HUES48 (cell line): ENCODE results near the gene AMER3.
A peak's percentile ranks its signal among the peaks of the same experiment; 100 is the strongest.
"Not testable (repeated sequence)": the region's sequence is repeated elsewhere in the genome, so short reads cannot be mapped to it uniquely, and the experiment has no call there.

Source experiments
- H3K27ac ChIP-seq: one replicate; pipeline ENCODE4 v1.7.0; 2013; ENCODE audit warnings: low read depth, low read length, inconsistent platforms
- H3K27me3 ChIP-seq: 2 replicates; pipeline ENCODE4 v1.6.1; 2013; ENCODE audit warnings: mild to moderate bottlenecking, low read length; ENCODE audit not compliant: control insufficient read depth, insufficient read depth
- H3K36me3 ChIP-seq: 2 replicates; pipeline ENCODE4 v1.6.1; 2013; ENCODE audit warnings: low read length; ENCODE audit not compliant: control insufficient read depth, insufficient read depth
- H3K4me1 ChIP-seq: 2 replicates; pipeline ENCODE4 v1.6.1; 2013; ENCODE audit warnings: mild to moderate bottlenecking, low read length; ENCODE audit not compliant: control insufficient read depth, insufficient read depth
- H3K4me3 ChIP-seq: 2 replicates; pipeline ENCODE4 v1.5.1; 2013; ENCODE audit warnings: mild to moderate bottlenecking, low read depth, low read length
- H3K9ac ChIP-seq: 2 replicates; pipeline ENCODE4 v1.6.1; 2013; ENCODE audit warnings: mild to moderate bottlenecking, low read depth, low read length, moderate library complexity
- H3K9me3 ChIP-seq: 2 replicates; pipeline ENCODE4 v1.6.1; 2013; ENCODE audit warnings: low read length; ENCODE audit not compliant: control insufficient read depth, insufficient read depth

The AMER3 gene, protein sequence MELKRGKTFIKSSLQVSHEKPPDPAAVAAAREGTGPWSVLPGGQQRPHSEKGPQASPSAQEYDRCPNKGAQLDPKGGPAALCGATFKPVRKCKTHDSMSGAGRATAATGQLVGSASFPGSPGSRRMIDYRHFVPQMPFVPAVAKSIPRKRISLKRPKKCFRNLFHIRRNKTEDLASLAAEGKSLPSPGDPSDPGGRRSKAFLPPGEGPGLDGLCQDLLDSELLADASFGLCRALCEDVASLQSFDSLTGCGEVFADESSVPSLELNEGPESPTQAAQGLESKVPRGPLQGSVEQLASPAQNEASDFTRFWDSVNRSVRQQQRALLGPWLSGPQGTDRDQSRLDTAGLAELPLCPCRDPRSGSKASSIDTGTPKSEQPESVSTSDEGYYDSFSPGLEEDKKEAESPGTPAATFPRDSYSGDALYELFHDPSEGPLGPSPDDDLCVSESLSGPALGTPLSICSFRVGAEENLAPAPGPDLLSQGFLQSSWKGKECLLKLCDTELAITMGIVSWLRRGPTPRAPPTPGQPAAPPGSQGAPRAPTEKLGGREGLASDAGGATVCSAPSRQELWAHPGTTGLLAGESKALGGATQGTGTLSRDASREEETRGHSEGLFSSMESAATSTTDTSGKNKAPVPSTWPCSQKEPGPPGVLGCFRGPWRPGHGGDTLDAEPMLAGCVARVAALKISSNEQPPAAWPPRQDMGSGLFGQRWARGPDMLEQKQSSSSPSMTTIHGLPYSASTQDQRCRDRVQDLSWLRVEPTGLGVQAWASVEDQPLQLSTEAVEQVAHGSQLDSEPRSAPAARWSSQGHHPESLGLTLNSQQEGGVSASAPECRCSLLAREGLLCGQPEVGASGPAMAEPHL

DNA sequence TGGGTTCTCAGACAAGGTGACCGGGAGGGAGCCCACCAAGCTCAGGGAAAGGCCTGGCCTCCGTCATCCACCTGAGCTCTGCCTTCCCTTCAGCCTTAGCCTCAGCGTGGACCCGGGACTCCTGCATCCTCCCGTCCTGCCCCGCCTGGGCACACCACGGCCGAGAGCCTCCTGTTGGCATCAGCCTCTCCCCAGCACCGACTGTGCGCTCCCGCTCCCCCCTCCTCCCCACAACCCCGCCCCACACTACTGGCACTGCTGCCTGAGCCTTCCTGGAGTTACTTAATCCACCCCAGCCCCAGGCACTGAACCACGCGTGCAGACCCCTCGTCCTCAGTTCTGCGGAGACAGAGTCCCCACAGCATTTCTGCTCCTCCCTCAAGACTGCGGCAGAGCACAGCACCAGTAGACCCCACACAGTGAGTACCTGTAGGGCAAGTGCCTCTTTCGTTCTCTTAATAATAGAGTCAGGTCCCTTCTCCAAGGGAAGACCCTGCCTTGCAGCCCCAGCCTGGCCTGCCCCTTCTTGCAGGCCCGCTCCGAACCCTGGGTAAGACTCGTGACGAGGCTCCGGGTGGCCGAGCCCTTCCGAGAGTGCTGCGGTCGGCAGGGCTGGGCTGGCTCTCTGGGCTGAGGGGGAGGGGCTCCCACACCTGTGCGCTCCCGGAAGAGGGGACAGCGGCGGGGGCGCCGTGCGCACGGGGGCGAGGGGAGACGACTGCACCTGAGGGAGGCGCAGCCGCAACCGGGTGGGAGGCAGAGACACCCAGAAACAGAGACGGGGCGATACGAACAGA, at the start of gene AMER3:
Gene AMER3, plus strand, starts transcription at position 285 of the 797 bp plus-strand sequence. CDS start 6,533 bp downstream, outside the sequence.
- H3K4me3 ChIP-seq, result peak within 1 kb of the TSS; percentile 77
- H3K36me3 ChIP-seq, result no peaks in the 10 kb centered on the region
- H3K9ac ChIP-seq, result 0 out of 2 replicates have a peak within 1 kb of the TSS, but pooled peaks have one; percentile 1
- H3K27ac ChIP-seq, result peak within 1 kb of the TSS; percentile 35
- H3K9me3 ChIP-seq, result no peaks in the 10 kb centered on the region
- H3K27me3 ChIP-seq, result peaks cover 29% of the 10 kb centered on the region
- H3K4me1 ChIP-seq, result peaks cover 7% of the 10 kb centered on the region

DNA sequence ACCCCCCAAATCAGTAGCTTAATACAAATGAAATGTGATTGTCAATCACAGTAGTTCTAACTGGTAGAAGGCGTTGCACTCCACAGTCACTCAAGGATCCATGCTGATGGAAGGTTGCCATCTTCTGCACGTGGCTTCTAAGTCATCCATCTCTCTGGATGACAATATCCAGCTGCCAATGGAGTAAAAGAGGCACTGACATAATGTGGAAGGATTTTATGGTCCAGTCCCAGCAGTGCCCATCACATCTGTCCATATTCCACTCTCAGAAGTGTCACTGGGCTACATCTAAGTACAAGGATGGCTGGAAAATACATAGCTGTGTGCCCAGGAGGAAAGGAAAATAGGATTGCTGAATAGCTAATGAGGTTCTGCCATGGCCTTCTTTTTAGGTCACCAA, 40.5 kb upstream of the AMER3 start:
- not testable (repeated sequence) for H3K4me1 ChIP-seq, H3K9ac ChIP-seq, H3K36me3 ChIP-seq, H3K27ac ChIP-seq, H3K9me3 ChIP-seq, H3K4me3 ChIP-seq, H3K27me3 ChIP-seq

DNA sequence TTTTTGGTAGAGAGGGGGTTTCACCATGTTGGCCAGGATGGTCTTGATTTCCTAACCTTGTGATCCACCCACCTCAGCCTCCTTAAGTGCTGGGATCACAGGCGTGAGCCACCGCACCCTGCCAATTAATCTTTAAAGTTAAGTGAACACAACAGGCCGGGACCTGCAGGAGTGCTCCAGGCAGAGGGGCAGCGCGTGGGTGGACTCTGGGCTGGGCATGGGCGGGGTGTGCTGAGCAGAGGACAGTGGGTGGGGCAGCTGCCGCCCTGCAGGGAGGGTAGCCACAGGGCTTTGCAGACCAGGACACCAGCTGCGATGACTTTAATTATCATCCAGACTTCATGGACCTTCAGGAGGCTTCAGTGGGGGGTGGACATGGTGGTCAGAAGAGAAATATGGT, 35.3 kb upstream of the AMER3 start:
- no peaks in the 10 kb centered on the region for H3K4me1 ChIP-seq
- H3K4me3 ChIP-seq, result no peak overlapping the region
- no peak overlapping the region for H3K27ac ChIP-seq
- H3K9me3 ChIP-seq, result no peaks in the 10 kb centered on the region
- H3K27me3 ChIP-seq, result no peaks in the 10 kb centered on the region
- no peak overlapping the region for H3K9ac ChIP-seq
- no peaks in the 10 kb centered on the region for H3K36me3 ChIP-seq

DNA sequence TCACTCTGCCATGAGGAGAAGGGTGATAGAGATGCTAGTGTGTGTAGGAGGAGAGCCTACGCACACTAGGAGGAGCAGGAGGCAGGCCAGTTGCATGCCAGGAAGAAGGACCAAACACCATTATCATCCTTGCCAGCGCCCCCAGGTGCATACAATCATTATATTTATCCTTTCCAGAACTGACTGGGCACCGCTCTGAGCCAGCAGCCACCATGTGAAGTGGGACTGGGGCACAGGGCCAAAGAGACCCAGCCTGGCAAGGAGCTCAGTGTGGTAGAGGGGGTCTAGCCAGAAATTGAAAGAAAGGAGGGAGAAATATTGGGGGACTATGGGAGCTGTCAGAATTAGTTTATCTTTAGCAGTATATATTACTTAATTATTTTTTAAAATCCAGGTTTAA, 34.8 kb upstream of the AMER3 start:
- H3K4me1 ChIP-seq, result no peaks in the 10 kb centered on the region
- H3K4me3 ChIP-seq, result no peak overlapping the region
- H3K36me3 ChIP-seq, result no peaks in the 10 kb centered on the region
- no peaks in the 10 kb centered on the region for H3K27me3 ChIP-seq
- no peak overlapping the region for H3K9ac ChIP-seq
- H3K9me3 ChIP-seq, result no peaks in the 10 kb centered on the region
- H3K27ac ChIP-seq, result no peak overlapping the region

DNA sequence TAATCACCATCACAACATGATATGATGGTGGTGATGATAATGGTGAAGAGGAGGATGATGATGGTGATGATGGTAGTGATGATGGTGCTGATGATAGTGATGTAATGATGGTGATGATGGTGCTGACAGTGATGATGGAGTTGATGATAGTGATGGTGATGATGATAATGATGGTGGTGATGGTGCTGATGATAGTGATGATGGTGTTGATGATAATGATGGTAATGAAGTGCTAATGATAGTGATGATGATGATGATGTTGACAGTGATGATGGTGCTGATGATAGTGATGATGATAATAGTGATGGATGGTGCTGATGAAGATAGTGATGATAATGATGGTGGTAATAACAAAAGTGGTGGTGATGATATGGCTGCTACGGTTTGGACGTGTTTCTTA, 30.9 kb upstream of the AMER3 start:
- no peak overlapping the region for H3K27ac ChIP-seq
- no peaks in the 10 kb centered on the region for H3K36me3 ChIP-seq
- no peak overlapping the region for H3K9ac ChIP-seq
- H3K4me3 ChIP-seq, result no peak overlapping the region
- H3K9me3 ChIP-seq, result no peaks in the 10 kb centered on the region
- peaks cover 16% of the 10 kb centered on the region for H3K27me3 ChIP-seq
- H3K4me1 ChIP-seq, result peaks cover 12% of the 10 kb centered on the region; the same call in 1 of the 2 replicates

DNA sequence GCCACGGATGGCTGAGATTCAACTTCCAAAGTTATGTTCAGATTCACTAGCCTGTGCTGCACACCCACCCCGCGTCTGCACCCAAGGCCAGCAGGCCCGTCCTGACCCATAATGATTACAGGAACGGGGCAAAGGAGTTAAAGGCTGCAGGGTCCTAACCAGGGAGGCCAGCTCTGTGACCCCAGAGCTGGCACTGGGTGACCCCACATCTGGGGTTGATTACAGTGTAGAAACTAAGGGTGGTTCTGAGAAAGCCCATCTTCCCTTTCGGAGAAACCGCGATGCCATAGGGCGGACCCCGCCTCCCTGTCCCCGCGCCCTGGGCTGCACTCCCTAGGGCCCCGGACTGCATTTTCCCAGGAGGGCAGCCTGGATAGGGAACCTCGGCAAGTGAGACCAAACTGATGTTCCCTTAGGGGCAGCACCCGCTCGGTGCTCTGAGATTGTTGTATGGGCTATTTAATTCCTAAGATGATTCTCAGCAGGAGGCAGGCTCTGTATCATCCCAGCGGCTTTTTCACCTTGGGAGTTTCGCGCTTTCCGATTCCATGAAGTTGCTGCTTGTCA, 28.6 kb upstream of the AMER3 start:
- H3K4me3 ChIP-seq, result peak overlapping the region; percentile 83
- no peaks in the 10 kb centered on the region for H3K36me3 ChIP-seq
- peaks cover 16% of the 10 kb centered on the region for H3K27me3 ChIP-seq
- H3K9me3 ChIP-seq, result no peaks in the 10 kb centered on the region
- H3K9ac ChIP-seq, result peak overlapping the region; percentile 29; the same call in 1 of the 2 replicates
- H3K27ac ChIP-seq, result peak overlapping the region; percentile 68
- H3K4me1 ChIP-seq, result peaks cover 12% of the 10 kb centered on the region; the same call in 1 of the 2 replicates

DNA sequence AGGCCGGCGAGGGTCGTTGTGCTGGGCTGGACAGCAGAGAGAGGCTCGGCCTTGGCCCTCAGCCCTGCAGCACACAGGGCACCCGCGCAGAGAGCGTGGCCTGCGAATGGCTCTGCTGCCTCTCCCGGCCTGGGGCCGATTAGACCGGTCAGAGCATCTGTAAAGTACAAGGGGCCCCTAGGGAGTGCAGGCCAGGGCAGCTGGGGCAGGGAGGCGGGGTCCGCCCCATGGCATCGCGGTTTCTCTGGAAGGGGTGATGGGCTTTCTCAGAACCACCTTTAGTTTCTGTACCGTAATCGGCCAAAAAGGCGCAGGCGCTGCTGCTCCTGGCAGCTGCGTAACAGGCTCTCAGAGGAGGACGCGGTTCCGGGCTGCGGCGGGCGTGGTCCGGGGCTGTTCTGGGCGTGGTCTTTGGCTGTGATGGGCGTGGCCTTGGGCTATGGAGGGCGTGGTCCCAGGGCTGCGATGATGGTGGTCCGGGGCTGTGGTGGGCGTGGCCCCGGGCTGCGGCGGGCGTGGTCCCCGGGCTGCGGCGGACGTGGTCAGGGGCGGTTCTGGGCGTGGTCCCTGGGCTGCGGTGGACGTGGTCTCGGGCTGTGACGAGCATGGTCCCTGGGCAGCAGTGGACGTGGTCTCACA, 27.9 kb upstream of the AMER3 start:
- Histone ChIP-seq H3K4me1 (peaks cover 12% of the 10 kb centered on the region; the same call in 1 of the 2 replicates), H3K4me3 (peak overlapping the region; percentile 83), H3K36me3 (no peaks in the 10 kb centered on the region), H3K9ac (peak overlapping the region; percentile 29; the same call in 1 of the 2 replicates), H3K27ac (peak overlapping the region; percentile 68), H3K9me3 (no peaks in the 10 kb centered on the region), H3K27me3 (peaks cover 16% of the 10 kb centered on the region)

DNA sequence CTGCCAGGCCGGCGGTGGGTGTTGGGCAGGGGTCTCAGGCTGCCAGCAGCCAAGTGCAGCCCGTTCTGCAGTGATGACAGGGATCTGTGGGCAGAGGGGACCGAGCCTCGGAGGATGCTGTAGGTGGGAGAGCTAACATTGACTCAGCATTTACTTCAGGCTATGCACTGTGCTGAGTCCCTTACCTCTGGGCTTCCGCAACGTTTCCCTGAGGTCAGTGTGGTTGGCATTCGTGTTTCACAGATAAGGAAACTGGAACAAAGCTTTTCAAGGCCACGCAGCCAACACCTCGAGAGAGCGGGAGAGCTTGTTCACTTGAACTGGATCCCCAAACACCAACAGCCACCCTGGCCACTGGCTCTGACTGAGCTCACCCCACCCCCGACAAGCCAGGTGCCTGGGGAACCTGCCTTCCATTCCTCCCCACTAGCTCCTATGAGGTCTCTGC, 27.3 kb upstream of the AMER3 start:
- Histone ChIP-seq H3K36me3 (no peaks in the 10 kb centered on the region), H3K27me3 (peaks cover 16% of the 10 kb centered on the region), H3K4me1 (peaks cover 12% of the 10 kb centered on the region; the same call in 1 of the 2 replicates), H3K27ac (no peak overlapping the region), H3K9ac (no peak overlapping the region), H3K9me3 (no peaks in the 10 kb centered on the region), H3K4me3 (peak overlapping the region; percentile 83)

DNA sequence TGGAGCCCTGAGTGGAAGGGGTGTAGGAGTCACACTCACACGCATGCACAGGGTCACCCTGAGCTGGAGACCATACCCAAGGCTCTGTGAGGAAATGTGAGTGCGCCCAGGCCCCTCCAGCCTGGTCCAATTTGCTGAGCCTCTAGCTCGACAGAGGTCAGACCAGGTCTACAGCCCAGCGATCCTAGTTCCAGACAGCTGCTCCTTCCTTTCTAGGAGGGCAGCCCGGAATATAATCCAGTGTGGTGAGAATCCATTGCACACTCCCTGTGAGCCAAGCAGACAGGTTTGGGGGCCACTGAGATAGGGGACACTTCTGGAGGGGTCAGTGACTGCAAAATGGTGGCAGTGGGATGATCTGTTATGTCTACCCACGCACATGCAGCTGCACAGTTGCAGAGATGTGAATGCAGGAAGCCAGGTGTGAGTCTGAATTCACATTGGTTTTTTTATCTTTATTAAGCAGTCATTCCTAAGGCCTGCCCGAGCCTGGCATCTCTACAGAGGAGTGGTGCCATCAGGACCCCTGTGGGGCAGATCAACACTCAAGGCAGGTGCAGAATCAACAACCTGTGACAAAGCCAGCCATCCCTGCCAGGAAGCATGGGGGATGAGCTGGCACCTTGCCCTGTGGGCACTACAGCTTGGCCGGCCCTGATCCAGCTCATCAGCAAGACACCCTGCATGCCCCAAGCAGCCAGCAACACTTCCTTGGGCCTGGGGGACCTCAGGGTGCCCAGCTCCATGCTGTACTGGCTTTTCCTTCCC, 26.6 kb upstream of the AMER3 start, which contains the start of gene GPR148:
Gene GPR148, plus strand, starts transcription at position 522 of the 768 bp plus-strand sequence. Its CDS starts 82 bp downstream, at position 604.
- H3K9ac ChIP-seq, result no peak within 1 kb of the TSS
- H3K36me3 ChIP-seq, result no peaks in the 10 kb centered on the region
- H3K4me1 ChIP-seq, result peaks cover 12% of the 10 kb centered on the region; the same call in 1 of the 2 replicates
- H3K4me3 ChIP-seq, result peak within 1 kb of the TSS; percentile 83
- H3K9me3 ChIP-seq, result no peaks in the 10 kb centered on the region
- H3K27ac ChIP-seq, result no peak within 1 kb of the TSS
- H3K27me3 ChIP-seq, result peaks cover 16% of the 10 kb centered on the region
